Cerebellar cortex (tissue), 1 donor: ENCODE results near the gene GTF2H2.
"Not testable (repeated sequence)": the region's sequence is repeated elsewhere in the genome, so short reads cannot be mapped to it uniquely, and the experiment has no call there.

Experiments used
- DNase-seq: peaks from one replicate; pipeline ENCODE4 v3.0.0-alpha.2; 2015; ENCODE audit warnings: low spot score

Gene GTF2H2

GRCh38 chr5:71011194-71011792, 56.2 kb downstream of the GTF2H2 start:
- no peak for DNase-seq

DNA sequence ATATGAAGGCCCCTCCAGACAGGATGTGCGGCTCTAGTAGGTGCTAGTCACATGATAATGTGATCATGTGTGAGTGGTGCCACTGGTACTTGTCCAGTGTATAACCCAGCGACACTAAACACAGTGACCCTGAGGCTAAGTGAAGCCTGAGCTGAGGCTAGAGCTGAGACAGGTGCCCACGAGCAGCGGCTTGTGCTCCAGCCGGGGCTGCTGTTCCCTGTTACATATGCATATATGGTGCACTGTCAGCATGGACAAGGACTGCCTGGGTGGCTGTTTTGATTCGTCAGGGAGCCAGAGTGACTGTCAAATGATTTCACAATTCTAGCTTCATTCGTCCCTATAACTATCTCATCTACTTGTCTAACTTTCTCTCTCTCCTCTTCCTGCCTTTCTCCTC, 60.5 kb downstream of the GTF2H2 start:
- DNase-seq = not testable (repeated sequence)
